Upper lobe of left lung (tissue), 4 donors: Measurements from ENCODE around the gene DBF4B.

Experiments used
- EP300 ChIP-seq, 4 donors: sonication (generic); formaldehyde crosslinking; IDR thresholded peaks; one replicate each; pipeline ENCODE4 v1.5.1; 2017; ENCODE audit warnings: antibody characterized with exemption in 4 of 4, control low read depth in 2 of 4
- POLR2AphosphoS5 ChIP-seq, 2 donors: sonication (generic); formaldehyde crosslinking; IDR thresholded peaks; one replicate each; pipeline ENCODE4 v1.5.1; 2017; ENCODE audit warnings: antibody characterized with exemption in 2 of 2

- TF ChIP-seq POLR2AphosphoS5 (IDR thresholded peaks at IDR 0.05) = no peak
- TF ChIP-seq EP300 (IDR thresholded peaks at IDR 0.05) = no peak
Observed at GRCh38 chr17:44663095-44663494, 45.4 kb upstream of the DBF4B start.
